ENCODE measurements around the gene DDIT4. TPM values are rescaled to one million over a fixed set of nuclear protein-coding genes. Genes with fewer than 3 reads are reported as not detected.

DDIT4 gene
- total and polyA plus RNA-seq, 9 of the 15 experiments (the other 6 are each of a cell fraction or from before 2014, with no cell fraction given) = 8.2 to 675 (median 159) TPM

DNA sequence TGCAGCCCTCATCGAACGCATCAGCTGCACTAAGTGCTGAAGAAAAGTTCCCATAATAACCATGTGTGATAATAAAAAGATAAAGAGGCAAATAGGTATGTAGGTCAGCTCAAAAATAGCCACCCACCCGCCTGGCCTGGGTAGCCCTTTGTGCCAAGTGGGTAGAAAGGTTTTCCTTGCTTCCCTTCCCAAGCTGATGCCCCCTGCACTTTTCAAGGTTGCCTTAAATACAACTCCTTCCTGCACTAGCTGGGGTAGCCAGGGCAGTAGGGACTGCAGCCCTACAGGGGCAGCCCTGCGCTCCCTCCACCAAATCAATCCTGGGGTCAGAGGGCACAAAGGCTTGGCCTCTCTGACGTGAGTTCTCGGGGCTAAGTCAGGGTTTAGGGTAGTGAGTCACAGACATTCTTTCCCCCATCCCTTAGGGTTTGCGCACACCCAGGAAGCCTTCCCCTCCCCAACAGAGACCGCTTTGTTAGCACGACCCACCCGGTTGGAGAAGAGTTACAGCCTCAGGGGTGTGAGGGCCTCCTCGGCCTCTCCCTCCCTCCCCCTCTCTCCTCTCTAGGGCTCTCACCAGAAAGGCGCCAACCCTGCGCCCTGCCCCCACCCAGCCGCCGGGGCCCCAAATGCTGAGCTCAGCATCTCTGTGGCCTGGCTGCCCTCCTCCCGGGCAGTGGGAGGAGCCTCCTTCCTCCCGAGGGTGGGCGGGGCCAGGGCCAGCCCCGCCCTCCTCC lies 13.3 kb upstream of the DDIT4 start (continued):
- TF ChIP-seq ZNF766 (CRISPR knock-in tag; conservative IDR thresholded peaks at IDR 0.05) (0 out of 2 replicates have a peak, but pooled peaks have one; percentile 14), TOE1 (IDR thresholded peaks at IDR 0.05; ENCODE audit: borderline replicate concordance) (peak; percentile 80), TOE1 (CRISPR knock-in tag; IDR thresholded peaks at IDR 0.05; ENCODE audit: borderline replicate concordance, low read depth) (no peak), PYGO2 (tag; IDR thresholded peaks at IDR 0.05) (peak; percentile 73; the same call in 1 of the 2 replicates), JUN (IDR thresholded peaks at IDR 0.05; ENCODE audit: borderline replicate concordance, low read depth, low read length) (peak; percentile 77; the same call in 1 of the 2 replicates), JUN (CRISPR knock-in tag; IDR thresholded peaks at IDR 0.05; ENCODE audit: borderline replicate concordance) (no peak), PTBP1 (IDR thresholded peaks at IDR 0.05; ENCODE audit: low read depth, low read length) (0 out of 2 replicates have a peak, but pooled peaks have one; percentile 32), TAL1 (IDR thresholded peaks at IDR 0.05) (no peak; the same call in 1 of the 2 replicates), ZNF586 (CRISPR knock-in tag; conservative IDR thresholded peaks at IDR 0.05) (no peak), NR3C1 (CRISPR knock-in tag; IDR thresholded peaks at IDR 0.05) (no peak)
- TF ChIP-seq, protein P1, sequence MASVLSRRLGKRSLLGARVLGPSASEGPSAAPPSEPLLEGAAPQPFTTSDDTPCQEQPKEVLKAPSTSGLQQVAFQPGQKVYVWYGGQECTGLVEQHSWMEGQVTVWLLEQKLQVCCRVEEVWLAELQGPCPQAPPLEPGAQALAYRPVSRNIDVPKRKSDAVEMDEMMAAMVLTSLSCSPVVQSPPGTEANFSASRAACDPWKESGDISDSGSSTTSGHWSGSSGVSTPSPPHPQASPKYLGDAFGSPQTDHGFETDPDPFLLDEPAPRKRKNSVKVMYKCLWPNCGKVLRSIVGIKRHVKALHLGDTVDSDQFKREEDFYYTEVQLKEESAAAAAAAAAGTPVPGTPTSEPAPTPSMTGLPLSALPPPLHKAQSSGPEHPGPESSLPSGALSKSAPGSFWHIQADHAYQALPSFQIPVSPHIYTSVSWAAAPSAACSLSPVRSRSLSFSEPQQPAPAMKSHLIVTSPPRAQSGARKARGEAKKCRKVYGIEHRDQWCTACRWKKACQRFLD (CRISPR knock-in tag; IDR thresholded peaks at IDR 0.05) = peak; percentile 78; the same call in 1 of the 2 replicates
- TF ChIP-seq, protein P2, sequence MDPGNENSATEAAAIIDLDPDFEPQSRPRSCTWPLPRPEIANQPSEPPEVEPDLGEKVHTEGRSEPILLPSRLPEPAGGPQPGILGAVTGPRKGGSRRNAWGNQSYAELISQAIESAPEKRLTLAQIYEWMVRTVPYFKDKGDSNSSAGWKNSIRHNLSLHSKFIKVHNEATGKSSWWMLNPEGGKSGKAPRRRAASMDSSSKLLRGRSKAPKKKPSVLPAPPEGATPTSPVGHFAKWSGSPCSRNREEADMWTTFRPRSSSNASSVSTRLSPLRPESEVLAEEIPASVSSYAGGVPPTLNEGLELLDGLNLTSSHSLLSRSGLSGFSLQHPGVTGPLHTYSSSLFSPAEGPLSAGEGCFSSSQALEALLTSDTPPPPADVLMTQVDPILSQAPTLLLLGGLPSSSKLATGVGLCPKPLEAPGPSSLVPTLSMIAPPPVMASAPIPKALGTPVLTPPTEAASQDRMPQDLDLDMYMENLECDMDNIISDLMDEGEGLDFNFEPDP (CRISPR knock-in tag; IDR thresholded peaks at IDR 0.05) = peak; percentile 71; the same call in 1 of the 2 replicates
- TF ChIP-seq, protein P3, sequence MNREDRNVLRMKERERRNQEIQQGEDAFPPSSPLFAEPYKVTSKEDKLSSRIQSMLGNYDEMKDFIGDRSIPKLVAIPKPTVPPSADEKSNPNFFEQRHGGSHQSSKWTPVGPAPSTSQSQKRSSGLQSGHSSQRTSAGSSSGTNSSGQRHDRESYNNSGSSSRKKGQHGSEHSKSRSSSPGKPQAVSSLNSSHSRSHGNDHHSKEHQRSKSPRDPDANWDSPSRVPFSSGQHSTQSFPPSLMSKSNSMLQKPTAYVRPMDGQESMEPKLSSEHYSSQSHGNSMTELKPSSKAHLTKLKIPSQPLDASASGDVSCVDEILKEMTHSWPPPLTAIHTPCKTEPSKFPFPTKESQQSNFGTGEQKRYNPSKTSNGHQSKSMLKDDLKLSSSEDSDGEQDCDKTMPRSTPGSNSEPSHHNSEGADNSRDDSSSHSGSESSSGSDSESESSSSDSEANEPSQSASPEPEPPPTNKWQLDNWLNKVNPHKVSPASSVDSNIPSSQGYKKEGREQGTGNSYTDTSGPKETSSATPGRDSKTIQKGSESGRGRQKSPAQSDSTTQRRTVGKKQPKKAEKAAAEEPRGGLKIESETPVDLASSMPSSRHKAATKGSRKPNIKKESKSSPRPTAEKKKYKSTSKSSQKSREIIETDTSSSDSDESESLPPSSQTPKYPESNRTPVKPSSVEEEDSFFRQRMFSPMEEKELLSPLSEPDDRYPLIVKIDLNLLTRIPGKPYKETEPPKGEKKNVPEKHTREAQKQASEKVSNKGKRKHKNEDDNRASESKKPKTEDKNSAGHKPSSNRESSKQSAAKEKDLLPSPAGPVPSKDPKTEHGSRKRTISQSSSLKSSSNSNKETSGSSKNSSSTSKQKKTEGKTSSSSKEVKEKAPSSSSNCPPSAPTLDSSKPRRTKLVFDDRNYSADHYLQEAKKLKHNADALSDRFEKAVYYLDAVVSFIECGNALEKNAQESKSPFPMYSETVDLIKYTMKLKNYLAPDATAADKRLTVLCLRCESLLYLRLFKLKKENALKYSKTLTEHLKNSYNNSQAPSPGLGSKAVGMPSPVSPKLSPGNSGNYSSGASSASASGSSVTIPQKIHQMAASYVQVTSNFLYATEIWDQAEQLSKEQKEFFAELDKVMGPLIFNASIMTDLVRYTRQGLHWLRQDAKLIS (CRISPR knock-in tag; IDR thresholded peaks at IDR 0.05) = 0 out of 2 replicates have a peak, but pooled peaks have one; percentile 52
- TF ChIP-seq, protein P4, sequence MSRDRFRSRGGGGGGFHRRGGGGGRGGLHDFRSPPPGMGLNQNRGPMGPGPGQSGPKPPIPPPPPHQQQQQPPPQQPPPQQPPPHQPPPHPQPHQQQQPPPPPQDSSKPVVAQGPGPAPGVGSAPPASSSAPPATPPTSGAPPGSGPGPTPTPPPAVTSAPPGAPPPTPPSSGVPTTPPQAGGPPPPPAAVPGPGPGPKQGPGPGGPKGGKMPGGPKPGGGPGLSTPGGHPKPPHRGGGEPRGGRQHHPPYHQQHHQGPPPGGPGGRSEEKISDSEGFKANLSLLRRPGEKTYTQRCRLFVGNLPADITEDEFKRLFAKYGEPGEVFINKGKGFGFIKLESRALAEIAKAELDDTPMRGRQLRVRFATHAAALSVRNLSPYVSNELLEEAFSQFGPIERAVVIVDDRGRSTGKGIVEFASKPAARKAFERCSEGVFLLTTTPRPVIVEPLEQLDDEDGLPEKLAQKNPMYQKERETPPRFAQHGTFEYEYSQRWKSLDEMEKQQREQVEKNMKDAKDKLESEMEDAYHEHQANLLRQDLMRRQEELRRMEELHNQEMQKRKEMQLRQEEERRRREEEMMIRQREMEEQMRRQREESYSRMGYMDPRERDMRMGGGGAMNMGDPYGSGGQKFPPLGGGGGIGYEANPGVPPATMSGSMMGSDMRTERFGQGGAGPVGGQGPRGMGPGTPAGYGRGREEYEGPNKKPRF (IDR thresholded peaks at IDR 0.05; ENCODE audit: low read depth, low read length) = no peak
